CD4-positive, alpha-beta T cell treated with Interleukin-4 for 1 hour (primary cell): Measurements from ENCODE around the gene ZNF408.
"Not testable (repeated sequence)": the region's sequence is repeated elsewhere in the genome, so short reads cannot be mapped to it uniquely, and the experiment has no call there.

Source experiments
- DNase-seq, 2 donors: peaks; one replicate each; pipeline ENCODE4 v3.0.0-alpha.2; 2020 to 2022

Gene ZNF408

GRCh38 chr11:46700241-46701077 lies at the start of gene ZNF408, which contains the start of gene ARHGAP1:
Gene ZNF408, plus strand, starts transcription at chr11:46701031. Its CDS starts 17 bp downstream, at chr11:46701048.
Gene ARHGAP1, minus strand, starts transcription at chr11:46700619. Its CDS starts 4,512 bp downstream, at chr11:46696107.
- peak; percentile 98 to 99 for DNase-seq

GRCh38 chr11:46655631-46656030 lies 45.2 kb upstream of the ZNF408 start:
- DNase-seq = no peak

GRCh38 chr11:46657186-46657585 lies 43.6 kb upstream of the ZNF408 start:
- no peak for DNase-seq

- no peak for DNase-seq
These were observed 42.6 kb upstream of the ZNF408 start for GRCh38 chr11:46658259-46658658.

- no peak for DNase-seq
These were observed 40.9 kb upstream of the ZNF408 start for GRCh38 chr11:46659908-46660307.

- DNase-seq = no peak
These were observed 39.0 kb upstream of the ZNF408 start for GRCh38 chr11:46661836-46662235.

- no peak for DNase-seq
These were observed 38.5 kb upstream of the ZNF408 start for GRCh38 chr11:46662366-46662765.

GRCh38 chr11:46663277-46663940 lies 37.4 kb upstream of the ZNF408 start:
- DNase-seq = no peak

- no peak for DNase-seq
These were observed 36.2 kb upstream of the ZNF408 start for GRCh38 chr11:46664612-46665011.

- DNase-seq = no peak
These were observed 35.5 kb upstream of the ZNF408 start for GRCh38 chr11:46665356-46665755.

GRCh38 chr11:46666516-46666915 lies 34.3 kb upstream of the ZNF408 start:
- no peak for DNase-seq

GRCh38 chr11:46667043-46667481 lies 33.8 kb upstream of the ZNF408 start:
- no peak for DNase-seq

GRCh38 chr11:46668480-46669085 lies 32.2 kb upstream of the ZNF408 start:
- no peak for DNase-seq

- DNase-seq = peak in 1 of 2 donors; percentile 16
These were observed 31.1 kb upstream of the ZNF408 start for GRCh38 chr11:46669711-46670139.

GRCh38 chr11:46670521-46670920 lies 30.3 kb upstream of the ZNF408 start:
- not testable (repeated sequence) for DNase-seq

GRCh38 chr11:46671958-46672315 lies 28.9 kb upstream of the ZNF408 start:
- no peak for DNase-seq

GRCh38 chr11:46672381-46672839 lies 28.4 kb upstream of the ZNF408 start:
- DNase-seq = no peak

GRCh38 chr11:46673713-46674462 lies 26.9 kb upstream of the ZNF408 start:
- DNase-seq = no peak

- peak in 1 of 2 donors; percentile 11 for DNase-seq
These were observed 26.2 kb upstream of the ZNF408 start for GRCh38 chr11:46674463-46675287.

- DNase-seq = no peak
These were observed 25.5 kb upstream of the ZNF408 start for GRCh38 chr11:46675288-46675851.

GRCh38 chr11:46675949-46676348 lies 24.9 kb upstream of the ZNF408 start:
- DNase-seq = no peak
